Endothelial cell of umbilical vein (primary cell): ENCODE results near the gene RELN. TPM values are rescaled to one million over a fixed set of nuclear protein-coding genes. Genes with fewer than 3 reads are reported as not detected.

Experiments used
- BruUV-seq: library from RNA; stranded (reverse); fragments of 400-500 nt; replicated peaks from 2 replicates; lab custom pipeline; 2021; lab: Mats Ljungman, UMichigan
- CTCF ChIA-PET: fragments of 300-600, 350-600 bp; sonication (Branson Sonifier 250); formaldehyde crosslinking; loops from one replicate; lab custom pipeline; 2021; ENCODE audit warnings: antibody characterized with exemption, inconsistent platforms; lab: Charles Lee
- POLR2A ChIA-PET: fragments of 300-600, 350-600 bp; sonication (Branson Sonifier 250); formaldehyde crosslinking; loops from one replicate; lab custom pipeline; 2021; ENCODE audit warnings: antibody characterized with exemption, inconsistent platforms; lab: Charles Lee
- DNase-seq: peaks from one replicate; pipeline ENCODE4 v3.0.0-alpha.2; 2011; ENCODE audit warnings: low read depth, low spot score
- FAIRE-seq: peaks from 2 replicates; lab custom pipeline; 2011; peaks lifted over from hg19 to GRCh38; lab: Jason Lieb, UNC
- H2AFZ ChIP-seq: 2 replicates; pipeline ENCODE4 v1.6.0; 2012; ENCODE audit warnings: low read depth, low read length, control low read depth, inconsistent platforms
- H3K27ac ChIP-seq: 2 replicates; pipeline ENCODE4 v1.5.1; 2011; ENCODE audit warnings: low read depth, mild to moderate bottlenecking, control low read depth, low read length, moderate library complexity; ENCODE audit not compliant: insufficient read depth
- H3K27me3 ChIP-seq, 2 experiments: 2 replicates each; pipeline versions ENCODE4 v1.6.0 to v1.6.1; 2011; ENCODE audit warnings: low read length in 2 of 2, mixed read lengths in 1 of 2; ENCODE audit not compliant: control insufficient read depth in 2 of 2, insufficient read depth in 2 of 2
- H3K36me3 ChIP-seq, 2 experiments: 2 replicates in 1 of 2; 3 replicates in 1 of 2; pipeline ENCODE4 v1.5.1; 2011; ENCODE audit warnings: low read length in 2 of 2, mild to moderate bottlenecking in 1 of 2, moderate library complexity in 1 of 2; ENCODE audit not compliant: control insufficient read depth in 2 of 2, insufficient read depth in 2 of 2; ENCODE audit errors: extremely low read depth in 1 of 2
- H3K4me1 ChIP-seq: 3 replicates; pipeline ENCODE4 v1.5.1; 2011; ENCODE audit warnings: mild to moderate bottlenecking, low read length; ENCODE audit not compliant: control insufficient read depth, insufficient read depth; ENCODE audit errors: extremely low read depth
- H3K4me2 ChIP-seq: 2 replicates; pipeline ENCODE4 v1.6.1; 2011; ENCODE audit warnings: low read length, control low read depth, mixed read lengths; ENCODE audit not compliant: insufficient read depth
- H3K4me3 ChIP-seq, 3 experiments: fragments of 200-600 bp in 1 of 3; sonication (generic), shearing (Covaris generic) in 1 of 3; replicated peaks in 1 of 3; 2 replicates each; pipeline ENCODE4 v1.5.1; 2011 to 2016; ENCODE audit warnings: control low read depth in 3 of 3, low read length in 3 of 3, mild to moderate bottlenecking in 2 of 3, inconsistent platforms in 1 of 3, low read depth in 1 of 3, moderate library complexity in 1 of 3; ENCODE audit not compliant: insufficient read depth in 1 of 3
- H3K79me2 ChIP-seq: 2 replicates; pipeline ENCODE4 v1.6.0; 2012; ENCODE audit warnings: low read length, inconsistent platforms; ENCODE audit not compliant: control insufficient read depth, insufficient read depth
- H3K9ac ChIP-seq: replicated peaks from 2 replicates; pipeline ENCODE3; 2011; ENCODE audit warnings: low read length, control low read depth; ENCODE audit not compliant: insufficient read depth; ENCODE audit errors: extremely low read depth
- H3K9me1 ChIP-seq: replicated peaks from 3 replicates; pipeline ENCODE4 v1.6.0; 2011; ENCODE audit warnings: mild to moderate bottlenecking, low read length; ENCODE audit not compliant: control insufficient read depth, insufficient read depth; ENCODE audit errors: extremely low read depth
- H3K9me3 ChIP-seq: replicated peaks from 2 replicates; pipeline ENCODE4 v1.5.1; 2012; ENCODE audit warnings: low read length, inconsistent platforms; ENCODE audit not compliant: control insufficient read depth, insufficient read depth
- H4K20me1 ChIP-seq: replicated peaks from 2 replicates; pipeline ENCODE3; 2011; ENCODE audit warnings: mild to moderate bottlenecking, low read length; ENCODE audit not compliant: control insufficient read depth, insufficient read depth; ENCODE audit errors: extremely low read depth
- EZH2 ChIP-seq: IDR thresholded peaks from 2 replicates; pipeline ENCODE4 v1.6.1; 2012; ENCODE audit warnings: borderline replicate concordance, low read depth, mild to moderate bottlenecking, moderate library complexity, low read length, inconsistent platforms; ENCODE audit not compliant: severe bottlenecking
- FOS ChIP-seq: IDR thresholded peaks from 2 replicates; pipeline ENCODE4 v1.6.1; 2011; ENCODE audit warnings: mild to moderate bottlenecking, low read length, moderate library complexity, borderline replicate concordance; ENCODE audit not compliant: insufficient read depth
- GATA2 ChIP-seq: IDR thresholded peaks from 2 replicates; pipeline ENCODE4 v1.7.0; 2011; ENCODE audit warnings: low read depth, mild to moderate bottlenecking, moderate library complexity, mixed read lengths, low read length; ENCODE audit not compliant: insufficient read length, insufficient read depth
- JUN ChIP-seq: IDR thresholded peaks from 2 replicates; pipeline ENCODE4 v1.6.1; 2011; ENCODE audit warnings: borderline replicate concordance, low read depth; ENCODE audit not compliant: insufficient read length, insufficient read depth
- MYC ChIP-seq: IDR thresholded peaks from one replicate; pipeline ENCODE4 v1.6.1; 2011; ENCODE audit warnings: mild to moderate bottlenecking, low read depth, low read length
- POLR2A ChIP-seq: IDR thresholded peaks from 2 replicates; pipeline ENCODE4 v1.6.1; 2012; ENCODE audit warnings: low read depth, mild to moderate bottlenecking, control low read depth, low read length
- dilution Hi-C: fragments of 300-500 bp; cut with MboI; formaldehyde crosslinking; loops from one replicate; pipeline ENCODE4 v1.15.0; 2019; ENCODE audit warnings: low sequenced_read_pairs; ENCODE audit not compliant: extremely low pct_ligation_motif_present
- intact Hi-C: fragments of 100-400 bp; cut with micrococcal nuclease; formaldehyde crosslinking; loops from one replicate; pipeline ENCODE4 v1.10.0; 2022
- polyA plus RNA-seq, 4 experiments: library from polyadenylated mRNA; depleted of rRNA in 3 of 4; stranded (reverse) in 3 of 4; unstranded in 1 of 4; fragments of >200 nt; gene quantifications; 2 replicates each; pipeline versions ENCODE4 v1.2.1 to v1.2.3, GENCODE V29; 2011 to 2012; ENCODE audit warnings: missing spikeins in 1 of 4
- total RNA-seq: library from RNA; stranded (reverse); gene quantifications from 2 replicates; pipeline ENCODE4 v1.2.3, GENCODE V29; 2021
- TF ChIP-seq, protein P1 (sequence below): IDR thresholded peaks from 2 replicates; pipeline ENCODE4 v1.6.1; 2011; ENCODE audit not compliant: insufficient read depth, insufficient read length
- TF ChIP-seq, protein P2 (sequence below), 2 donors: IDR thresholded peaks; 1 replicate in 1 of 2; 2 replicates in 1 of 2; pipeline ENCODE4 v1.5.1; 2011; ENCODE audit warnings: low read length in 2 of 2, mild to moderate bottlenecking in 2 of 2, moderate library complexity in 2 of 2, control low read depth in 1 of 2, inconsistent platforms in 1 of 2, low read depth in 1 of 2; ENCODE audit not compliant: insufficient read depth in 1 of 2; ENCODE audit errors: extremely low read depth in 1 of 2

Gene RELN
- total and polyA plus RNA-seq, 2 donors (not counting 3 experiments of a cell fraction or from before 2014, with no cell fraction given) = 0.15 to 0.22 TPM

DNA sequence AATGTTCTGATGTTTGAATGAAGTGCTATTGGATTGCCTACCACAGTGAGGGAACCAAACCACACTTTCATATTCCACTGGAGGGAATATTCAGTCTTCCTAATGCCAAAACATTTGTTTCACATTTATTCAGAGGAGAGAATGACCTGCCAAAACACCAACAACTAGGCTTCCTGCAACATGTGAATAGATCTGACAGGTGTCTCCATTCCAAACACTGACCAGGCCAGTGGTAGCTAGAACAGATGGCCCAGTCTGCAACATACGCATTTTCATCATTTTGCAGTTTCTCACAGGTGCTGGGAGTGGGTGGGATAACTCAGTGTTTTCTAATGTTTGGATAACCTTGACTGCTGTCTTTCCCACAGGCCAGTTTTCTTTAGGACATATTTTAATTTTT lies 110.0 kb downstream of the RELN start:
- POLR2A ChIA-PET = no interaction called here
- no peaks in the 10 kb centered on the region for H3K36me3 ChIP-seq
- dilution Hi-C loops (no loop called here), intact Hi-C loops (no loop called here)
- DNase-seq (no peak), FAIRE-seq (no peak)
- H3K27me3 ChIP-seq = no peaks in the 10 kb centered on the region
- TF ChIP-seq MYC = no peak
- no peak for TF ChIP-seq GATA2
- TF ChIP-seq, protein P1, sequence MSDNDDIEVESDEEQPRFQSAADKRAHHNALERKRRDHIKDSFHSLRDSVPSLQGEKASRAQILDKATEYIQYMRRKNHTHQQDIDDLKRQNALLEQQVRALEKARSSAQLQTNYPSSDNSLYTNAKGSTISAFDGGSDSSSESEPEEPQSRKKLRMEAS = no peak
- no peak for TF ChIP-seq FOS
- TF ChIP-seq, protein P2, sequence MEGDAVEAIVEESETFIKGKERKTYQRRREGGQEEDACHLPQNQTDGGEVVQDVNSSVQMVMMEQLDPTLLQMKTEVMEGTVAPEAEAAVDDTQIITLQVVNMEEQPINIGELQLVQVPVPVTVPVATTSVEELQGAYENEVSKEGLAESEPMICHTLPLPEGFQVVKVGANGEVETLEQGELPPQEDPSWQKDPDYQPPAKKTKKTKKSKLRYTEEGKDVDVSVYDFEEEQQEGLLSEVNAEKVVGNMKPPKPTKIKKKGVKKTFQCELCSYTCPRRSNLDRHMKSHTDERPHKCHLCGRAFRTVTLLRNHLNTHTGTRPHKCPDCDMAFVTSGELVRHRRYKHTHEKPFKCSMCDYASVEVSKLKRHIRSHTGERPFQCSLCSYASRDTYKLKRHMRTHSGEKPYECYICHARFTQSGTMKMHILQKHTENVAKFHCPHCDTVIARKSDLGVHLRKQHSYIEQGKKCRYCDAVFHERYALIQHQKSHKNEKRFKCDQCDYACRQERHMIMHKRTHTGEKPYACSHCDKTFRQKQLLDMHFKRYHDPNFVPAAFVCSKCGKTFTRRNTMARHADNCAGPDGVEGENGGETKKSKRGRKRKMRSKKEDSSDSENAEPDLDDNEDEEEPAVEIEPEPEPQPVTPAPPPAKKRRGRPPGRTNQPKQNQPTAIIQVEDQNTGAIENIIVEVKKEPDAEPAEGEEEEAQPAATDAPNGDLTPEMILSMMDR (IDR thresholded peaks at IDR 0.05; ENCODE audit: extremely low read depth in 1 of 2, insufficient read depth in 1 of 2, low read depth in 1 of 2, low read length in 2 of 2) = no peak
- no peak for TF ChIP-seq POLR2A
- no peak overlapping the region for H3K9ac ChIP-seq
- H3K4me3 ChIP-seq = no peak overlapping the region
- H3K27ac ChIP-seq = no peak overlapping the region
- no TSS peak for BruUV-seq
- no peaks in the 10 kb centered on the region for H4K20me1 ChIP-seq
- H3K9me3 ChIP-seq = no peaks in the 10 kb centered on the region
- no peak overlapping the region for H3K4me2 ChIP-seq
- CTCF ChIA-PET = interaction anchor here (1.3 kb wide), 1 partner anchor 44 kb away, joined by 3 read pairs; no protein-coding TSS in a partner anchor
- H3K79me2 ChIP-seq = no peaks in the 10 kb centered on the region
- no peaks in the 10 kb centered on the region for H3K4me1 ChIP-seq
- H2AFZ ChIP-seq = no peak overlapping the region
- no peaks in the 10 kb centered on the region for H3K9me1 ChIP-seq

DNA sequence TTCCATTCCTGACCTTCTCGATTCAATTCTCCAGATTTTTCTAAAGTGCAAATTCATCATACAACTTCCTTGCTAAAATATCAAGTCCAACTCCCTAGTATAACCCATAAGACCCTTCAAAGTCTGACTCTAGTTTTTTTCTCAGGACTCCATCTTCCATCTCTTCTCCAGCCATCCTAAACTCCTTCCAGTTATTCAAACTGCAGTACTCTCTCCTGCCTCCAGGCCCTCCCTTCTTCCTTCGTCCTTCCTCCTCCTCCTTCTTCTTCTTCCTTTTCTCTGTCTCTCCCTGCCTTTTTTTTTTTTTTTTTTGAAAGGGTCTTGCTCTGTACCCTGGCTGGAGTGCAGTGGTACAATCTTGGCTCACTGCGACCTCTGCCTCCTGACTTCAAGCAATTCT lies 111.9 kb downstream of the RELN start:
- ChIA-PET POLR2A (no interaction called here), CTCF (no interaction called here)
- no peaks in the 10 kb centered on the region for H3K9me1 ChIP-seq
- no peak overlapping the region for H3K9ac ChIP-seq
- H3K4me3 ChIP-seq = no peak overlapping the region
- H3K27me3 ChIP-seq = no peaks in the 10 kb centered on the region
- dilution Hi-C loops = no loop called here
- H3K36me3 ChIP-seq = no peaks in the 10 kb centered on the region
- H3K4me2 ChIP-seq = no peak overlapping the region
- H4K20me1 ChIP-seq = no peaks in the 10 kb centered on the region
- no peak overlapping the region for H3K27ac ChIP-seq
- intact Hi-C loops = no loop called here
- H3K79me2 ChIP-seq = no peaks in the 10 kb centered on the region
- TF ChIP-seq JUN = no peak
- no peak for TF ChIP-seq EZH2
- TF ChIP-seq GATA2 = no peak
- no peak for TF ChIP-seq POLR2A
- H2AFZ ChIP-seq = no peak overlapping the region
- DNase-seq (no peak), FAIRE-seq (no peak)
- no peaks in the 10 kb centered on the region for H3K9me3 ChIP-seq
- no peaks in the 10 kb centered on the region for H3K4me1 ChIP-seq
- BruUV-seq = no TSS peak
